ENCODE data around the gene ZFP36L1. TPM values are rescaled to one million over a fixed set of nuclear protein-coding genes. Genes with fewer than 3 reads are reported as not detected.

The ZFP36L1 gene
- total and polyA plus RNA-seq, 8 donors: 63.7 to 310 (median 175) TPM

DNA sequence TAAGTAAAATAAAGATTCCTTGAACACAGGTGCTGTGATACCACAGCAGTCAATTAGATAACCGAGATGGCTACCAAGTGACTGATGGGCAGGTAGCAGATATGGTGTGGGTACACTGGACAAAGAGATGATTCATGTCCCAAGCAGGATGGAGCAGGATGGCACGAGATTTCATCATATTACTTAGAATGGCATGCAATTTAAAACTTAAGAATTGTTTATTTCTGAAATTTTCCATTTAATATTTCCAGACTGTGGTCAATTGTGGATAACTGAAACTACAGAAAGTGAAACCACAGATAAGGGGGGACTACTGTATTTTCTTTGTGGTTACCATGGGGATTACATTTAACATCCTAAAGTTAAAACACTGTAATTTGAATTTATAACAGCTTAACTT lies 7.5 kb upstream of the ZFP36L1 start:
- TF ChIP-seq, protein P1, sequence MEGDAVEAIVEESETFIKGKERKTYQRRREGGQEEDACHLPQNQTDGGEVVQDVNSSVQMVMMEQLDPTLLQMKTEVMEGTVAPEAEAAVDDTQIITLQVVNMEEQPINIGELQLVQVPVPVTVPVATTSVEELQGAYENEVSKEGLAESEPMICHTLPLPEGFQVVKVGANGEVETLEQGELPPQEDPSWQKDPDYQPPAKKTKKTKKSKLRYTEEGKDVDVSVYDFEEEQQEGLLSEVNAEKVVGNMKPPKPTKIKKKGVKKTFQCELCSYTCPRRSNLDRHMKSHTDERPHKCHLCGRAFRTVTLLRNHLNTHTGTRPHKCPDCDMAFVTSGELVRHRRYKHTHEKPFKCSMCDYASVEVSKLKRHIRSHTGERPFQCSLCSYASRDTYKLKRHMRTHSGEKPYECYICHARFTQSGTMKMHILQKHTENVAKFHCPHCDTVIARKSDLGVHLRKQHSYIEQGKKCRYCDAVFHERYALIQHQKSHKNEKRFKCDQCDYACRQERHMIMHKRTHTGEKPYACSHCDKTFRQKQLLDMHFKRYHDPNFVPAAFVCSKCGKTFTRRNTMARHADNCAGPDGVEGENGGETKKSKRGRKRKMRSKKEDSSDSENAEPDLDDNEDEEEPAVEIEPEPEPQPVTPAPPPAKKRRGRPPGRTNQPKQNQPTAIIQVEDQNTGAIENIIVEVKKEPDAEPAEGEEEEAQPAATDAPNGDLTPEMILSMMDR (IDR thresholded peaks at IDR 0.05): no peak
- Histone ChIP-seq H3K9me3 (no peaks in the 10 kb centered on the region), H3K4me1 (peaks cover 0 to 4% (median 0%) of the 10 kb centered on the region in 3 donors), H3K4me3 (no peak overlapping the region), H3K27ac (no peak overlapping the region), H3K36me3 (no peaks in the 10 kb centered on the region), H3K27me3 (no peaks in the 10 kb centered on the region)
- intact Hi-C loops (cut with DNase I): no loop called here
- ATAC-seq (no peak), DNase-seq (peak in 1 of 6 donors; percentile 3), FAIRE-seq (no peak)
- 67 to 84% methylated on average over 2 of the region's 2 CpGs for WGBS, 2 donors

DNA sequence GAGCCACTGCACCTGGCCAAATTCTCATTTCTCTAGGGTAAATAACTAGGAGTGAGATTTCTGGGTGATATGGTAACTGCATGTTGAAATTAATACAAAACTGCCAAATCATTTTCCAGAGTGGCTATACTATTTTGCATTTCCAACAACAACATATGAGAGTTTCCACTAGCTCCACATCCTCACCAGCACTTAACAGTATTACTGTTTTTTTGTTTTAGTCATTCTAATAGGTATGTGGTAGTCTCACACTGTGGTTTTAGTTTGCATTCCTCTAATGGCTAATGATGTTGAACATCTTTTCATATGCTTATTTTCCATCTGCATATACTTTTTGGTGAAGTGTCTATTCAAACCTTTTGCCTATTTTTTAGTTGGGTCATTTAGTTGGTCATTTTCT lies 5.8 kb upstream of the ZFP36L1 start:
- FAIRE-seq (no peak), DNase-seq (no peak), ATAC-seq (no peak)
- peaks cover 0 to 4% (median 0%) of the 10 kb centered on the region in 3 donors for H3K4me1 ChIP-seq
- TF ChIP-seq, protein P1 (IDR thresholded peaks at IDR 0.05): no peak
- no peaks in the 10 kb centered on the region for H3K9me3 ChIP-seq
- no peak overlapping the region for H3K27ac ChIP-seq
- H3K4me3 ChIP-seq: no peak overlapping the region
- no peaks in the 10 kb centered on the region for H3K27me3 ChIP-seq
- H3K36me3 ChIP-seq: no peaks in the 10 kb centered on the region
- intact Hi-C loops (cut with DNase I): no loop called here

DNA sequence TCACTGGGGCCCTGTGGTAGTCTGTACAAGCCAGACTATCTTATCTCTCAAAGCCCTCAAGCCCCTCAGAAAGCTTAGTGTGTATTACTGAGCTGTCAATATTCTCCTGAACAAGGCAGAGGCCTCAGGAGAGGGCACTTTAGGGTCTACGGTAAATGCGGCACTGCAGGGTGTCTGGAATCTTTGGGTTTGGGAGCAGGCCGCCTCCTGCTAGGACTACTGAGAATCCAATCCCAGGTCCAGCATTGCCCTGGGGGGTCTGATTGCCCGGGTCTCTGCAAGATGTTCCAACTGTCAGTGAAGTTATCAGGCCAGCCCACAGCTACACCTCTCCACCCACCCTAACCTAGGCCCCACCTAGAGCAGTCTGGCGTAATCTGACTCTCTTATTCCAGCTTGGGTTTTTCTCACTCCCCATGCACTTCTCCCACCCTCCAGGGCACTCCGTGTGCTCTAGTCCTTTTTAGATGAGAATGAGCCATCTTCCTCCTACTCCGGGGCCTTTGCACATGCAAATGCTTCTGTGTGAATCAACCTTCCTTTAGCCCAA lies 4.3 kb upstream of the ZFP36L1 start:
- intact Hi-C loops (cut with DNase I): no loop called here

DNA sequence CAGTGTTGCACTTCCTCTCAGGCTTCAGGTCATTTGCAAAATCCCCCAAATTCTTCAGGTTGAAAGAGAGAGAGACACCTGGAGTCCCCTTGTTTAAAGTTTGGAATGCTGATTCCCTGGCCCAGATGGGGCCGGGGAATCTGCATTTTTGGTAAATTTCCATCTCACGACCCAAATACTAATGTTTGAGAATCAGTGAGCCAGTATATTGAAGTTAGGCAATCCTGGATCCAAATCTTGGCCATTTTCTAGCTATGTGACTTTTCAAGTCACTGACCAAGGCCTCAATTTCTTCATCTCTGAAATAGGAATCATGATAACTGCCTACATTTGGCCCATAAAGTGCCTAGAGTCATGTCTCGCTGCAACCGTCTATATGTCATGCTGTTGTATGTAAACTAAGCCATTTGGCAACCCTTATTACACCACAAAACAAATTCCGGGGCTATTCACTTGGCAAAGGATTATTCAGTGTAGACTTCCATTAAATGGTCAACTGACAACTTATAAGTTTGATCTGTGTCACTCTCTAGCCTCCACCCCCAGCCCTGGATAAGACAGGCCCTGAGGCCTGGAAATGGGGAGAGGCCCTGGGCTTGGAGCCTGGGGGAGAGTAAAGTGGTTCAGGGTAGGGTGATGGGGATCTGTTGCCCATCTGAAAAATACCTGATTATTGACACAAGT lies 3.7 kb upstream of the ZFP36L1 start:
- TF ChIP-seq, protein P1 (IDR thresholded peaks at IDR 0.05): no peak
- Histone ChIP-seq H3K9me3 (no peaks in the 10 kb centered on the region), H3K27ac (peak overlapping the region; percentile 99 to 100 (median 99)), H3K4me3 (peak overlapping the region in 3 of 4 donors; percentile 73 to 85 (median 76)), H3K27me3 (no peaks in the 10 kb centered on the region), H3K4me1 (peaks cover 0 to 4% (median 0%) of the 10 kb centered on the region in 3 donors), H3K36me3 (no peaks in the 10 kb centered on the region)
- ATAC-seq (no peak), FAIRE-seq (no peak), DNase-seq (peak in 2 of 6 donors; percentile 20)
- 59 to 61% methylated on average over 5 of the region's 5 CpGs for WGBS, 2 donors
- intact Hi-C loops (cut with DNase I): no loop called here

More for the DNA sequence above, 4.3 kb upstream of the ZFP36L1 start:
- ATAC-seq: no peak
- 85 to 92% methylated on average over 7 of the region's 7 CpGs for WGBS, 2 donors
- Histone ChIP-seq H3K27ac (peak overlapping the region in 1 of 4 donors; percentile 100), H3K4me3 (no peak overlapping the region), H3K27me3 (no peaks in the 10 kb centered on the region), H3K9me3 (no peaks in the 10 kb centered on the region), H3K36me3 (no peaks in the 10 kb centered on the region), H3K4me1 (peaks cover 0 to 4% (median 0%) of the 10 kb centered on the region in 3 donors)
- peak in 2 of 6 donors; percentile 19 to 21 for DNase-seq
- no peak for FAIRE-seq
- TF ChIP-seq, protein P1 (IDR thresholded peaks at IDR 0.05): no peak
